HG03108 (cell line): Measurements from ENCODE around the gene MAD1L1.

Source experiments
- ATAC-seq: cut with Tn5 transposase; IDR thresholded peaks from one replicate; pipeline ENCODE4 v1.9.1; 2021; ENCODE audit warnings: moderate library complexity; ENCODE audit not compliant: unreplicated experiment

The MAD1L1 gene

DNA sequence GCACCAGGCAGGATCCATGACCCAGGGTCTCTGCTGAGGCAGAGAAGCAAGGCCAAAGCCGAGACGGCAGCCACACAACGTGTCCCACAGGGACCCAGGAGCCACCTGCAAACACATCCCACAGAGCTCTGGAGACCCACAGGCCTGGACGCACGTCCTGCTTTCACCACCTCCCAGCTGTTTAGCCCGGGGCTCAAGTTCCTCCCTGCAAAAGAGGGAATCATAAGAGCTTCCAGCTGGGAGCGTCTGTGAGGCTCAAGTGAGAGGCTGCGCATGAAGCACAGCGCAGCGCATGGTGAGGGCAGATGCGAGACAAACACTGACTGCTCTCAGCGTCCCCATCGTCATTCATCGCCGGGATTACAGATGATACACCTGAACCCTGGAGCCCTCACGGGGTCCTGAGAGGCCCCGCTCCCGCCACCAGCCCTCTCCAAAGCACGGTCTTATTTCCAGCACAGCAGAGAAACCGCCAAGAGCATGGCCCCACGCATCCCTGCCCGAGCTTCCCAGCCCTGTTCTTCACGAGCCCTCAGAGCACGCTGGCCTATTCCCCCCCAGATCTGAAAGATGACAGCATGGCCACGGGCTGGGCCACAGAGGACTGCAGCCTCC lies 88.7 kb downstream of the MAD1L1 start:
- no peak for ATAC-seq

DNA sequence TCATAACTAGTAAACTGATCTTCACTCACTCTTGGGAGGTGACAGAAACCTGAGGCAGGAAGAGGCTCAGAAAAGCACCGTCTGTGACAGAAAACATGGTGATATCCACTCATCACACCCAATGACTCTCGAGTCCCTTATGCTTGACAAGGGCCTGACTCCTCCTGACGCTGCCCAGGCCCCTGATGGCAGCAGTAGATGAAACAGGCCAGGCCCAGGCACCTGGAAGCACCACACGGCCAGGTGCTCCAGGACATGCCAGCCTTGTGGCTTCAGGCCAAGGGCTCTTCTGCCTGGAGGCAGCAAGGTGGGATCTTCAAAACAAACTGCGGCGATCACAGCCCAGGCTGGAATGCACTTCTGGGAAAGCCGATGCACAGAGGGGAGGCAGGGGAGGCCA lies 89.3 kb downstream of the MAD1L1 start:
- ATAC-seq = no peak

GRCh38 chr7:2142386-2142785 lies 90.4 kb downstream of the MAD1L1 start:
- ATAC-seq = no peak

GRCh38 chr7:2141651-2142050 lies 91.1 kb downstream of the MAD1L1 start:
- ATAC-seq = no peak

DNA sequence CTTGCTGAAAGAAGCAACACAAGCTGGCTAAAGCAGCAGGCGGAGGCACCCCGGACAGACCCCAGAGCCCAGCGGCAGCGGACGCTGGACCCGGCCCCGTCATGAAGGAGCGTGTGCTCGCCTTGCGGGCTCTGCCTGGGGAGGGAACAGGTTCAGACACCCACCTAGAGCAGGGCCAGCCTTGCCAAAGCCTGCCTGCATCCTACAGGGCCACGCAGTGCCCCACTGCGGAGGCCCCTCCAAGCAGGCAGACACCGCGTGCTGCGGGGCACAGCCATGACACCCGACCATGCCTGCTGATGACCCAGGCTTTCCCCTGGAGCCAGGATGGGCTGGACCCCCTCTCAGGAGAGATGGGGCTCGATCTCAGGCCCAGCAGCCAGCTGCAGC lies 91.7 kb downstream of the MAD1L1 start:
- ATAC-seq = no peak

DNA sequence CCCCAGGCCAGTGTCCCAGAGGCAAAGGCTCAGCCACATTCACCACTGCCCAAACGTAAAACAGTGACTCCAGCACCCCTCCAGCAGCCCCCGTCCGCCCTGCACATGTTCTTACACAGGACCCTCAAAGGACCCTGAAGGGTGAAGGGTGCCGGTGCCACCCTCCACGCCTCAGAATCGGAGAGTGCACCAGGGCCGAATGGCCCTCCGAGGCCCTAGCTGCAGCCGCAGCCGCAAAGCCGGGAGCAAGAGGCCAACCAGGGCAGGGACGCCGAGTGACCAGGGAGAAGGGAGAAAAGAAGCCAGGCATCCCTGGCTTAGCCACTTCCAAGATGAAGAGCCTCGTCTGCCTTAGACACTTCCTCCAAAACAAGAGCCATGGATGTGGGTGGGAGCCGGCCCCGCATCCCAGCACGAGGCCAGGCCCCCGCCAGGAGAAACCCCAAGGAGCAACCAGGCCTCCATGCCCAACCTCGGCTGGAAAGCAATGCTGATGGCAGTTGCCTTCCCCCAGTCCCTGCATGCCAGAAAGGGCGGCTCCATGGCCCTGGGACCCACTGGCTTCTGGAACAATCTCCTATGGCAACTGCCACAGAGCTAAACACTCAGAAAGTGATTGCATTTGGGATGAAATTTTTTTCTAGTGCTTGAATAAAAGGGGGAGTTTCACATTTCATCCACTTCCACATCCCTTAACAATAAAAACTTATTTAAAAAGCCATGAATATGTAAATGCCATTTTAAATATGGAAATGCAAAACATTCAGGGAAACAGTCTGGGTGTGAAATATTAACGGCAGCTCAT lies 92.3 kb downstream of the MAD1L1 start:
- ATAC-seq = no peak

- no peak for ATAC-seq
Observed at GRCh38 chr7:2139004-2139699, 93.6 kb downstream of the MAD1L1 start.

- ATAC-seq = no peak
Observed at GRCh38 chr7:2138146-2138765, 94.5 kb downstream of the MAD1L1 start.

- no peak for ATAC-seq
Observed at GRCh38 chr7:2134740-2135139, 98.0 kb downstream of the MAD1L1 start.

DNA sequence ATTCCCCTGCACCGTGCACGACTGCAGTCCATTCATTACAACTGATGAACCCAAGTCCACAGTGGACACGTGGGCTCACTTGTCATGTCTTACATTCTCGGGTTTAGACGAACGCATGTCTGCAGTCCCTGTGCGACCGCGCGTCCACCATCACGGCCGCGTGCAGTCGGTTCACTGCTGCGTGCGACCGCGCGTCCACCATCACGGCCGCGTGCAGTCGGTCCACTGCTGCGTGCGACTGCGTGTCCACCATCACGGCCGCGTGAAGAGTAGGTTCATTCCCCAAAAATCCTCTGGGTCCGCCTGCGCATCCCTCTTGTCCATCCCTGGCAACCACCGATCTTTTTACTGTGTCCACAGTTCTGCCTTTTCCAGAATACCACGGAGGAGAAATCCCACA lies 100.5 kb downstream of the MAD1L1 start:
- ATAC-seq = no peak

- no peak for ATAC-seq
Observed at GRCh38 chr7:2131800-2132199, 100.9 kb downstream of the MAD1L1 start.

DNA sequence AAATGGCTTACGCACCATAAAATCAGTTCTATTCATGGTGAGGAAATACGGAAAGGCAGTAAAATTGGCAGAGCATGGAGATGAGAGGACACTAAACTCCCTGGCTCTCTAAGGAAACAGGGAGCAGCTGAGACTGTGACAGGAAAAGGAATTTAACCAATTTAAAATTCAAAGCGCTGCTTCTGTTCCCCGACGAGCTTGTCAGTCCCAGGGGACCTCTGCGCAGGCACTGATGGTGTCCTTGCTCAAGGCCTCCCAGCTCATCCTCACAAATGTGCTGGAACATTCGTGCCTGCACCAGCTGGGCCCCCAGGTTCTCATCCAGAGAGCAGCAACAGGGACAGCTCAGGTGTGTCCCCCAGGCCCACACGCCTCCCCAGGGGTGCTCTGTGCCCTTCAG lies 101.4 kb downstream of the MAD1L1 start:
- ATAC-seq = no peak

DNA sequence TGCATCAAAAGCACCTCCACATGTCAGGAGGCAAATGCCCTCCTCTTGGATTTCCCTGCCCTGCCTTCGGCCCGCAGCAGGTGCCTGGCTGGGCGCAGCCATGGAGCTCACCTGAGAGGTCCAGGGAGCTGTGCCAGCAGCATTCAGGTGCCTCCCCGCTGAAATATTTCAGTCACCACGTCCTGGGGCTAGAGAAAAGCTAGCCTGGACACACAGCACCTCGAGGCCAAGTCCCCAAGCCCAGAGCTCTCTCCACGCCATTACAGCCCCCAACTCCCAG lies 102.7 kb downstream of the MAD1L1 start:
- ATAC-seq = no peak

- ATAC-seq = no peak
Observed at GRCh38 chr7:2129323-2130095, 103.2 kb downstream of the MAD1L1 start.

- no peak for ATAC-seq
Observed at GRCh38 chr7:2128601-2129322, 104.0 kb downstream of the MAD1L1 start.

- no peak for ATAC-seq
Observed at GRCh38 chr7:2126621-2127020, 106.1 kb downstream of the MAD1L1 start.

DNA sequence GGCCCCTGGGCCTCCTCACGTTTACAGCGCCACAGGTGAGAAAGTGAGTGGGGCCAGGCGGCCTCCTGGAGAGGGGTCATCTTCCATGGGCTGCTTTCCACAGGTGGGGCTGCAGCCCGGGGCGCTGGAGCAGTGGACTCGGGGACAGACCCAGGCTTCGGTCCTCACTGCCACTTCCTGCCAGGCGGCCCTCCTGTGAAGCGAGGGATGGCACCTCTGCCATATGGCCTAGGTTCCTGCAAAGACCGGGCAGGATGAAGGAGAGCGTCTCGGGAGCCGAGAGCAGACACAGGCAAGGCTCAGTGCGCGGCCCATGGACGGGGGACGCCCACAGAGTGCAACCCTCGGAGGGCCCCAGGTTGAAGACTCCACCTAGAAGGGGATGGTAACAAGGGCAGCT lies 106.8 kb downstream of the MAD1L1 start:
- ATAC-seq = no peak

- ATAC-seq = no peak
Observed at GRCh38 chr7:2124604-2125345, 108.0 kb downstream of the MAD1L1 start.

- ATAC-seq = no peak
Observed at GRCh38 chr7:2123916-2124315, 108.8 kb downstream of the MAD1L1 start.

DNA sequence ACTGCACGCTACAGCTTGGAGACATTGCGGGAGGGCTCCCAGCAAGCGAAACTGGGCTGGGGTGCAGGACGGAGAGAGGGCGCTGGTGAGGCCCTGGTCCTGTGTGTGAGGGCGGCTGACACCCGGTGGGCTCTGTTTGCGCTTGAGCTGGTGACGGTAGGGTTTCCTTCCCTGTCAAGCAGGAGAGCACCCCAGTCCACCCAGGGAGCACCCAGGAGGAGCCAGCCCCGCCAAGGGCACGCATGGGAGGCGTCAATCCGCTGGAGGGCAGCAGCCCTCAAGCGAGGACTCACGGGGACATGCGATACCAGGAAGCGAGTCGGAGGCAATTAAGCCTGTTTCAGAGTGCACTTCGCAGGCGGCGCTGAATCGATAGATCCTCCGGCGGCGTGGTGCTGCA lies 109.4 kb downstream of the MAD1L1 start:
- no peak for ATAC-seq
